Measurements from ENCODE around the gene CD3D.

CD3D gene

DNA sequence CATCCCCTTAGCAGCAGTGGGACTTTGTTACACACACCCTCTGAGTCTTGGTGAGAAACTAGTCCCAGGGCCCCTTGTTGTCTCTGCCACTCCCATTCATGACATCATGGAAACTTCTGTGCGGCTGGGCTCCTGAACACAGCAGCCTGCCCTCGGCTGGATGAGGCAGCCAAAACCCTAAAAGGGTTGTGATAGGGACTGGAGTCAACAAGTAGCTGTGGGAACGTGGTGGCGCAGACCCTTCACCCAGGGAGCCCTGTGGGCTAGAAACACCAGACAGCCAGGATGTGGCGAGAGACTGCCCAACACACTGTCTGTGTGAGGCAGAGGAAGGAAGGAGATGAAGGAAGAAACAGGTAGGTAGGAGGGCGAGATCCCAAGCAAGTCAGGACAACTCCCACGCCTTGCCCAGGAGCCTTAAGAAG is 3.9 kb downstream of the CD3D start:
- DNase-seq = peak; percentile 84 to 89

- no peak for DNase-seq
Observed at GRCh38 chr11:118334745-118335144, 7.8 kb downstream of the CD3D start.

GRCh38 chr11:118328745-118329144 is 13.8 kb downstream of the CD3D start:
- DNase-seq = no peak

DNA sequence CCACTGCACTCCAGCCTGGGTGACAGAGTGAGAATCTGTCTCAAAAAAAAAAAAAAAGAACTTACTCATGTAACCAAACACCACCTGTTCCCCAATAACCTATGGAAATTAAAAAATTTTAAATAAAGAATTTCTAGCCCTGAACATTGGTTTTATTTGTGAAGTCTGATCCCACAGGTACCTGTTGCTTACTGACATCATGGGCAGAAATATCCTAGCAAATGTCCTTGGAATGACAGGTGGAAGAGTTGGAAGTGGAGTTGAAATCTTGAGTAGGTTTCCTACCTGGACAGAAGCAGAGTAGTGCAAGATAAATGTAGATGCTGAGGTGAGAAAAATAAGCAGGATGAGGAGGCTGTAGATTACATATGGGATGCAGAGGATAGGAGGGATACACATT is 17.2 kb downstream of the CD3D start:
- DNase-seq = no peak

DNA sequence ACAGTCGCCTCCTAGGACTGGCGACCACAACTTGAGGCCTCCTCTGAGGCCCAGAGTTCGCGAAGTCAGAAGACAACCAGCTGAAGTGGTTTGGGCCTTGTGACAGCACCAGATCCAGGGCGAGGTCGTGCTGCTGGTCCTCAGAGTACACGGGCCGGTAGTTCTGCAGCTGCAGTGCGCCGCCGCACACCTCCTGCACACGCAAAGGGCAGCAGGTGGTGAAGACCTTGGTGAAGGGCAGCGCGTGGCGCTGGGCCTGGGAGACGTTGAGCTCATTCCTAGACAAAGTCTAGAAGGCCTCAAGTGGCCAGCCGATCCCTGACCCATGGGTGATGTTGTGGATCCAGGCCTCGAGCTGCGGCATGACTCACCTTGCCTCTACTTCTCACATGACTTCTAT is 19.8 kb downstream of the CD3D start:
- DNase-seq = no peak

GRCh38 chr11:118321386-118322082 is 21.0 kb downstream of the CD3D start:
- DNase-seq = no peak

GRCh38 chr11:118320515-118320914 is 22.0 kb downstream of the CD3D start:
- DNase-seq = no peak

DNA sequence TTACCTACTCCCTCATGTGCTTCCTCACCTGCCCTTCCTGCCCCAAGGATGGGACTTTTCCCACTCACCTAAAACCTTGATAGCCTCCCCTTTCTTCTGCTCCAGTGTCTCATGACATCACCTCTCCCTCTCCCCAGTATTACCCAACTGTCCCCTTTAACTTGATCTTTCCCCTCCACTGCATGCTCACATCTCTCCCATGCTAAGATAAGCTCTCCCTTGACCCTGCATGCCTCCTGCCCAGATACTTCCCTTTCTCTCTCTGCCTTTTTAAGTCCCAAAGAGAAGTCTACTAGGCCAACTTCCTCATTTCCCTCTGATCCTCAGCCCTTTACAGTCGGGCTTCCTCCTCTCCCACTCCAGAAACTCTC is 23.2 kb downstream of the CD3D start:
- DNase-seq = no peak

- no peak for DNase-seq
Observed at GRCh38 chr11:118318581-118319336, 23.7 kb downstream of the CD3D start.

GRCh38 chr11:118318124-118318523 is 24.4 kb downstream of the CD3D start:
- DNase-seq = no peak

DNA sequence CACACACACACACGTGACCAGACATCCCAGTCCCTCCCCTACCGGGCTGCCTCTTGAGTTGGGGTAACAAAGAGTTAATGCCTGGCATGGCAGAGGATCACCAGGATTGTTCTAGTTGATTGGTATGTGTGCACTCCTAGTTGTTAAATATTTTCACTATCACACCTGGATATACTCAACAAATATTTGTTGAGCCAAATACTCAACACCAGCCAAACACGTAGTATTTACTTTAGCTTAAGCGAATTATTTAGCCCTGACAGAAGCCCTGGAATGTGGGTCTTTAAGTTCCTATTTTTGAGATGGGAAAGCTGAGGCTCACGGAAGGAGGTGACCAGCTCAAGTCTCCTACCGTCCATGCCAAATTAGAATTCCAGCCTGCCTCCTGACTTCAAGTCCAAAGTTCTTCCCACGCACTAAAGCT is 27.5 kb downstream of the CD3D start:
- DNase-seq = no peak

DNA sequence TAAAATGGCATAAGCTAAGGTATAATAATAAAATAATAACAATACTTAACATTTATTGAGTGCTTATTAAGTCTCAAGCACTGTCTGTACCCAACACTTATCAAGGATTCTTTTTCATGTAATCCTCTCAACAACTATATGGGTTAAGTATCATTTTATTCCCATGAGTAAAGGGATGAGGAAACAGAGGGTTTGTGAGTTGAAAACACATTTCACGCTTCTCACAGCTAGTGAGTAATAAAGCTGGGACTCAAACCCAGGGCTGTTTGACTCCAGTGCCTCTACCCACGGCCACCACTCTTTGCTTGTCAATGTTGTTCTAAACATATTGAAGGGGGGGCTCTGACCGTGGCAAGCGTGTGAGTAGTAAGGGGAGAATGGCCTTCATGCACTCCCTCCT is 29.3 kb downstream of the CD3D start:
- no peak for DNase-seq

DNA sequence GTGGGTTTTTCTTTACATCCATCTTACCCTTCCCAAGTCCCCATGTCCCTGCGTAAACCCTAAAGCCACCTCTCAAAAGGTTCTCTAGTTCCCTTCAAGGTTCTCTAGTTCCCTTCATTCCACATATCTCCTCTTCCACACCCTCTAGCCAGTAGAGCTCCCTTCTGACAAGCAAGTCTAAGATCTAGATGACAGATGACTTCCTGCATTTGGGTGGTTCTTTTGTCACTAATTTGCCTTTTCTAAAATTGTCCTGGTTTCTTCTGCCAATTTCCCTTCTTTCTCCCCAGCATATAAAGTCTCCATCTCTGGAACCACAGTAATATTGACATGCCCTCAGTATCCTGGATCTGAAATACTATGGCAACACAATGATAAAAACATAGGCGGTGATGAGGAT is 30.2 kb downstream of the CD3D start:
- no peak for DNase-seq

- no peak for DNase-seq
Observed at GRCh38 chr11:118311518-118311917, 31.0 kb downstream of the CD3D start.

DNA sequence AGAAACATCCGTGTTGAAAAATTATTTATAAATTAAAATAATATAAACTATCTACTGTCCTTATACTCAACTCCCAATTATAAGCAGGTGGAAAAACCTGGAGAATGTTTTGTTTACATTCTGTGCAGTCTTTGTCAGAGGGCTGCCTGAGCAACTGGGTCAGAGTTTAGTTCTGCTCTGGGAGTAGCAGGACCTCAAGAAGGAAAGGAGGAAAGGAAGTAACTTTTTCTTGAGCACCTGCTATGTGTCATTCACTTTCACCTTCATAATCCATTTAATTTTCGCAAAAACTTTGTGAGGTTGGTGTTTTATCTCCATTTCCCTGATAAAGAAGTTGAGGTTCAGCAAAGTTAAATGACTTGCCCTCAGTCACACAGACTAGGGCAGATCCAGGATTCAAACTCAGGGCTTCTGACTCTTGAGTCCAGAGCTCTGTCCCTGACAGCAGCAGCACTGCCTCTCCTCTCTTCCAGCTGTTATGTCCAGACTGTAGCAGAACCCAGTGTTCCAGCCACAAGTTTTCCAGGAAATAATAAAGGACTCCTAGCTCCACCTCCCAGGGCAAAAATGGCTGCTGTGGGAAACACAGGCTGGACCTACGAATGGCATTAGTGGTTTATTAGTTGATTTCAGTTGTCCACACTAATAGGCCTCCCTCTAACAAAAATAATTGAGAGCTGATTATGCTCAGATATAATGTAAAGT is 31.6 kb downstream of the CD3D start:
- DNase-seq = no peak

DNA sequence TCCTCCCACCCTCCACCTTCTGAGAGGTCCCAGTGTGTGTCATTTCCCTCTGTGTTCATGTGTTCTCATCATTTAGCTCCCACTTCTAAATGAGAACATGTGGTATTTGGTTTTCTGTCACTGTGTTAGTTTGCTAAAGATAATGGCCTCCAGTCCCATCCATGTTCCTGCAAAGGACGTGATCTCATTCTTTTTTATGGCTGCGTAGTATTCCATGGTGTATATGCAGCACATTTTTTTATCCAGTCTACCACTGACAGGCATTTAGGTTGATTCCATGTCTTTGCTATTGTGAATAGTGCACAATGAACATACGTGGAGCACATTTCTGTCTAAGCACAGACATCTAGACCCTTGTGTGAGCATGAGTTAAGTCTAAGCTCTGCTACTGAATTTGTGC is 32.2 kb downstream of the CD3D start:
- DNase-seq = no peak

- peak in 1 of 2 experiments; percentile 41 for DNase-seq
Observed at GRCh38 chr11:118308995-118309528, 33.4 kb downstream of the CD3D start.

DNA sequence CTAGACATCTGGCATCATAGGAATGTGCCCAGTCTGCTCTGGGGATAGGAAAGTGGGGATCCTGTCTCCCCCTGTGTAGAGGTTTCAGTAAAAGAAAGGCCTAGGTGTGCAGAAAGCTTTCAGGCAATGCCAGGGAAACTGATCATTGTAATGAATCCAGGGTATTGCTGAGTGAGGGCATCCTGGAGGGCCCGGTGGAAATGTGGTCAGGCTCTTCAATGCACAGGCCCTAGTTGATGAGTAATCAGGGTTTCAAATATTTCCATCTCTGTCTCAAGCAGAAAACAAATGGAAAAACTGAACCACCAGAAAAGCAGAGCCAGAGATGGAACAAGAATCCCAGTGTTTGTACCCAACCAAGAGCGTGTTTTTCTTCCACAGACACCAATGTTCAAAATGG is 35.9 kb downstream of the CD3D start:
- DNase-seq = peak in 1 of 2 experiments; percentile 67

DNA sequence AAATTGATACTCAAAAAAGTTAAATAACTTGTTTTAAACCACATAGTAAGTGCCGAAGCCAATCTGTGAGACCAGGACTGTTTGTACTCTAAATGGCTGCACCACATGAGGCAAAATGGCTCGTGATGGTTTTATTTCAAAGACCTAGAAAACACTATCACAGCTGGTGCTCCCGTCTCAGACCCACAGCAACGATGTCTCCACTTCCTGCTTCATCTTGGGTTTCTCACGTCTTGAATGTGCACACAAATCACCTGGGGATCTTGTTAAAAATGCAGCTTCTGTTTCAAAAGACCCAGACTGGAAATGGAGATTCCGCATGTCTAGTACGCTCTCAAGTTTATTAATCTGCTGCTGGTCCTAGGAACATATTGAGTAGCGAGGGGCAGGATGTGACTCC is 36.8 kb downstream of the CD3D start:
- peak in 1 of 2 experiments; percentile 43 for DNase-seq

GRCh38 chr11:118304568-118305248 is 37.8 kb downstream of the CD3D start, which contains the start of gene CD3E:
Gene CD3E (plus strand): TSS chr11:118304730. CDS start chr11:118304953, 223 bp downstream.
- DNase-seq = peak; percentile 69 to 77

DNA sequence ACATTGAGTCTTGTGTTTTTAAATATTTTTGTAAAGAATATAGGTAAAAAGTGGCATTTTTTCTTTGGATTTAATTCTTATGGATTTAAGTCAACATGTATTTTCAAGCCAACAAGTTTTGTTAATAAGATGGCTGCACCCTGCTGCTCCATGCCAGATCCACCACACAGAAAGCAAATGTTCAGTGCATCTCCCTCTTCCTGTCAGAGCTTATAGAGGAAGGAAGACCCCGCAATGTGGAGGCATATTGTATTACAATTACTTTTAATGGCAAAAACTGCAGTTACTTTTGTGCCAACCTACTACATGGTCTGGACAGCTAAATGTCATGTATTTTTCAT is 38.3 kb downstream of the CD3D start:
- DNase-seq = no peak

DNA sequence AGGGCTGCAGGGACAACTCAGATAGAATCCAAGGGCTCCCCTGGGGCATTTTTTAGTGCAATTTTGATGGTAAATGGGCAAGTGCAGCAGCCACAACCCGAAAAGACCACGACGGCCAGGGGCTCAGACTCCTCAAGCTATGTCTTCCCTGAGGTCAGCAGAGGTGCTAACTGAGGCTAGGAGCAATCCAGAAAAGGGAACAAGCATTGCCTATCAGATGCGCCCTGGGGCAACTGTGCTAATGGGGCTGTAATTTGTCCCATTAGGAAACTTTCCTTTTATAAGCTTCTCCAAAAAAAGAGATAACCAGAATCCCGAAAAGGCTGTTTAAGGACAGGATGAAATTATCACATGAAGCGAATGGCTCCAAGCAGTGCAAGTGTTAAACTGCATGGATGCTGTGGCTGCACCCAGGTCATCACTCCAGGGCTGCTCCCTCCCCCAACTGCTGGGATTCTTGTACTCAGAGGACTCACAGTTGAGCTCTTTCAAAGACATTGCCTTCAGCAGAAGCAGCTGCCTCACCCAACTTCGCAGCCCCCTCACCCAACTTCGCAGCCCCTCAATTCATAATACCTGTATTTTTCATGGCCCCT is 40.8 kb downstream of the CD3D start:
- DNase-seq = no peak
